Keratinocyte (primary cell): ENCODE results near the gene KIAA0825. TPM values are rescaled to one million over a fixed set of nuclear protein-coding genes. Genes with fewer than 3 reads are reported as not detected.

ENCODE experiments used
- DNase-seq: peaks from one replicate; pipeline ENCODE4 v3.0.0-alpha.2; 2011; ENCODE audit warnings: low read depth, missing footprints, low spot score
- FAIRE-seq: peaks from 2 replicates; lab custom pipeline; 2011; peaks lifted over from hg19 to GRCh38; lab: Jason Lieb, UNC
- H2AFZ ChIP-seq: 2 replicates; pipeline ENCODE4 v1.6.0; 2012; ENCODE audit warnings: low read length, control low read depth, inconsistent platforms; ENCODE audit not compliant: control insufficient read depth
- H3K27ac ChIP-seq: 2 replicates; pipeline ENCODE4 v1.5.1; 2011; ENCODE audit warnings: low read length; ENCODE audit not compliant: control insufficient read depth, insufficient read depth
- H3K27me3 ChIP-seq: 3 replicates; pipeline ENCODE4 v1.6.0; 2011; ENCODE audit warnings: low read length; ENCODE audit not compliant: control insufficient read depth, insufficient read depth; ENCODE audit errors: extremely low read depth
- H3K36me3 ChIP-seq, 2 experiments: 2 replicates in 1 of 2; 3 replicates in 1 of 2; pipeline ENCODE4 v1.5.1; 2011; ENCODE audit warnings: low read length in 2 of 2, mild to moderate bottlenecking in 1 of 2; ENCODE audit not compliant: control insufficient read depth in 2 of 2, insufficient read depth in 2 of 2; ENCODE audit errors: extremely low read depth in 1 of 2
- H3K4me1 ChIP-seq: 3 replicates; pipeline ENCODE4 v1.5.1; 2011; ENCODE audit warnings: low read length; ENCODE audit not compliant: control insufficient read depth, insufficient read depth; ENCODE audit errors: extremely low read depth
- H3K4me2 ChIP-seq: 3 replicates; pipeline ENCODE4 v1.6.0; 2011; ENCODE audit warnings: low read depth, low read length; ENCODE audit not compliant: control insufficient read depth, insufficient read depth; ENCODE audit errors: extremely low read depth
- H3K4me3 ChIP-seq, 3 experiments: fragments of 200-600 bp in 1 of 3; sonication (generic) in 1 of 3; 2 replicates in 2 of 3; 3 replicates in 1 of 3; pipeline ENCODE4 v1.5.1; 2011 to 2016; ENCODE audit warnings: low read length in 3 of 3, mild to moderate bottlenecking in 3 of 3, control low read depth in 2 of 3, inconsistent platforms in 1 of 3, low read depth in 1 of 3, mixed read lengths in 1 of 3, mixed run types in 1 of 3, moderate library complexity in 1 of 3; ENCODE audit not compliant: control insufficient read depth in 2 of 3, insufficient read depth in 2 of 3; ENCODE audit errors: extremely low read depth in 1 of 3
- H3K79me2 ChIP-seq: 2 replicates; pipeline ENCODE4 v1.6.0; 2012; ENCODE audit warnings: low read length; ENCODE audit not compliant: control insufficient read depth, insufficient read depth
- H3K9ac ChIP-seq: 3 replicates; pipeline ENCODE4 v1.6.0; 2011; ENCODE audit warnings: low read length; ENCODE audit not compliant: control insufficient read depth, insufficient read depth; ENCODE audit errors: extremely low read depth
- H3K9me1 ChIP-seq: 3 replicates; pipeline ENCODE4 v1.6.0; 2011; ENCODE audit warnings: low read length; ENCODE audit not compliant: control insufficient read depth, insufficient read depth; ENCODE audit errors: extremely low read depth
- H3K9me3 ChIP-seq: 2 replicates; pipeline ENCODE4 v1.5.1; 2012; ENCODE audit warnings: low read depth, low read length; ENCODE audit not compliant: control insufficient read depth
- H4K20me1 ChIP-seq: 3 replicates; pipeline ENCODE4 v1.6.0; 2011; ENCODE audit warnings: low read length; ENCODE audit not compliant: control insufficient read depth, insufficient read depth; ENCODE audit errors: extremely low read depth
- CTCF ChIP-seq, 3 experiments: IDR thresholded peaks in 1 of 3; conservative IDR thresholded peaks in 1 of 3; optimal IDR thresholded peaks in 1 of 3; 2 replicates in 2 of 3; 3 replicates in 1 of 3; pipeline versions ENCODE3 to v1.5.1; 2011; ENCODE audit warnings: low read length in 3 of 3, mild to moderate bottlenecking in 3 of 3, moderate library complexity in 2 of 3, control low read depth in 1 of 3, inconsistent platforms in 1 of 3; ENCODE audit not compliant: insufficient read depth in 2 of 3; ENCODE audit errors: extremely low read depth in 1 of 3
- EZH2 ChIP-seq: IDR thresholded peaks from one replicate; pipeline ENCODE4 v1.6.1; 2012; ENCODE audit warnings: inconsistent platforms, mild to moderate bottlenecking, low read length, moderate library complexity
- dilution Hi-C: fragments of 300-500 bp; cut with MboI; formaldehyde crosslinking; loops from one replicate; pipeline ENCODE4 v1.7.0; 2020; ENCODE audit warnings: low sequenced_read_pairs; ENCODE audit not compliant: extremely low pct_ligation_motif_present
- polyA plus RNA-seq, 5 experiments: library from polyadenylated mRNA; depleted of rRNA in 3 of 5; stranded (reverse) in 3 of 5; stranded (forward) in 1 of 5; unstranded in 1 of 5; fragments of >200 nt; gene quantifications; 1 replicate in 1 of 5; 2 replicates in 3 of 5; 3 replicates in 1 of 5; pipeline versions ENCODE4 v1.2.1 to v1.2.3, GENCODE V29; 2011 to 2012; ENCODE audit warnings: missing spikeins in 2 of 5, low read depth in 1 of 5, low replicate concordance in 1 of 5

The KIAA0825 gene
- polyA plus RNA-seq, 1 donor (not counting 4 experiments of a cell fraction or from before 2014, with no cell fraction given): 1.2 TPM

- no peaks in the 10 kb centered on the region for H3K27me3 ChIP-seq
- no peaks in the 10 kb centered on the region for H3K36me3 ChIP-seq
- no peaks in the 10 kb centered on the region for H3K79me2 ChIP-seq
- H3K4me2 ChIP-seq: no peak overlapping the region
- H3K9me3 ChIP-seq: no peaks in the 10 kb centered on the region
- no peak for DNase-seq
- no peak for TF ChIP-seq EZH2
- no peak for TF ChIP-seq CTCF (optimal IDR thresholded peaks at IDR 0.05 in 1 of 3, IDR thresholded peaks at IDR 0.05 in 1 of 3, conservative IDR thresholded peaks at IDR 0.05 in 1 of 3; ENCODE audit: extremely low read depth in 1 of 3, insufficient read depth in 2 of 3, low read length in 3 of 3)
- H3K9ac ChIP-seq: no peak overlapping the region
- H3K4me3 ChIP-seq: no peak overlapping the region
- no peak for FAIRE-seq
- H3K27ac ChIP-seq: no peak overlapping the region
- no peaks in the 10 kb centered on the region for H3K4me1 ChIP-seq
- no peaks in the 10 kb centered on the region for H3K9me1 ChIP-seq
- H2AFZ ChIP-seq: no peak overlapping the region
- no peaks in the 10 kb centered on the region for H4K20me1 ChIP-seq
- dilution Hi-C loops: no loop called here
These were observed 151.0 kb downstream of the KIAA0825 start for GRCh38 chr5:94467346-94467953.

- no peaks in the 10 kb centered on the region for H3K27me3 ChIP-seq
- FAIRE-seq (no peak), DNase-seq (no peak)
- no peak overlapping the region for H3K9ac ChIP-seq
- H3K4me3 ChIP-seq: no peak overlapping the region
- no peak overlapping the region for H3K27ac ChIP-seq
- dilution Hi-C loops: no loop called here
- H3K36me3 ChIP-seq: no peaks in the 10 kb centered on the region
- H3K9me1 ChIP-seq: no peaks in the 10 kb centered on the region
- no peaks in the 10 kb centered on the region for H4K20me1 ChIP-seq
- no peaks in the 10 kb centered on the region for H3K9me3 ChIP-seq
- no peaks in the 10 kb centered on the region for H3K4me1 ChIP-seq
- no peak overlapping the region for H2AFZ ChIP-seq
- H3K4me2 ChIP-seq: no peak overlapping the region
- no peaks in the 10 kb centered on the region for H3K79me2 ChIP-seq
- TF ChIP-seq EZH2: no peak
- TF ChIP-seq CTCF (optimal IDR thresholded peaks at IDR 0.05 in 1 of 3, IDR thresholded peaks at IDR 0.05 in 1 of 3, conservative IDR thresholded peaks at IDR 0.05 in 1 of 3; ENCODE audit: extremely low read depth in 1 of 3, insufficient read depth in 2 of 3, low read length in 3 of 3): no peak
These were observed 154.7 kb downstream of the KIAA0825 start for GRCh38 chr5:94463739-94464138.
